ENCODE data around the gene CDH10.

CDH10 gene

GRCh38 chr5:24589566-24589965 is 55.2 kb downstream of the CDH10 start:
- no peak for DNase-seq (ENCODE audit: extremely low read depth, low read depth)
- TF ChIP-seq, protein P1, sequence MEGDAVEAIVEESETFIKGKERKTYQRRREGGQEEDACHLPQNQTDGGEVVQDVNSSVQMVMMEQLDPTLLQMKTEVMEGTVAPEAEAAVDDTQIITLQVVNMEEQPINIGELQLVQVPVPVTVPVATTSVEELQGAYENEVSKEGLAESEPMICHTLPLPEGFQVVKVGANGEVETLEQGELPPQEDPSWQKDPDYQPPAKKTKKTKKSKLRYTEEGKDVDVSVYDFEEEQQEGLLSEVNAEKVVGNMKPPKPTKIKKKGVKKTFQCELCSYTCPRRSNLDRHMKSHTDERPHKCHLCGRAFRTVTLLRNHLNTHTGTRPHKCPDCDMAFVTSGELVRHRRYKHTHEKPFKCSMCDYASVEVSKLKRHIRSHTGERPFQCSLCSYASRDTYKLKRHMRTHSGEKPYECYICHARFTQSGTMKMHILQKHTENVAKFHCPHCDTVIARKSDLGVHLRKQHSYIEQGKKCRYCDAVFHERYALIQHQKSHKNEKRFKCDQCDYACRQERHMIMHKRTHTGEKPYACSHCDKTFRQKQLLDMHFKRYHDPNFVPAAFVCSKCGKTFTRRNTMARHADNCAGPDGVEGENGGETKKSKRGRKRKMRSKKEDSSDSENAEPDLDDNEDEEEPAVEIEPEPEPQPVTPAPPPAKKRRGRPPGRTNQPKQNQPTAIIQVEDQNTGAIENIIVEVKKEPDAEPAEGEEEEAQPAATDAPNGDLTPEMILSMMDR (IDR thresholded peaks at IDR 0.05; ENCODE audit: low read depth, low read length): no peak

GRCh38 chr5:24585751-24586150 is 59.0 kb downstream of the CDH10 start:
- DNase-seq (ENCODE audit: extremely low read depth, low read depth): no peak
- TF ChIP-seq, protein P1 (IDR thresholded peaks at IDR 0.05; ENCODE audit: low read depth, low read length): no peak

DNA sequence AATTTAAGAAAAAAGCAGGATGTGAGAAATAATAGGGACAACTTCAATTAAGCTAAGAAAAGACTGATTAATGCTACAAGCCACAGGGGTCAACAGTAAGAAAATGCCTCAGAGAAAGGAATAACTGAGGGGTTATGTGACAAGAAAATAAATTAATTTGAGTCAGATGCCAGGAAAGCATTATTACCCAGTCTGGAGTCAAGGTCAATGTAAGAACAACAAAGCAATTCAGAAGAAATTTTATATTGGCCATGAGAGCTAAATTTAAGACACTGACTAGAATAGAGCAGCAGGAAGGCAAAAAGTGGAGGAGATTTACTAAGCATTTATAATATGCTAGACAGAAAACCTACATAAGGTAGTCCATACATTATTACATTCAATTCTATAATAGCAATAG is 73.5 kb downstream of the CDH10 start:
- no peak for DNase-seq (ENCODE audit: extremely low read depth, low read depth)
- TF ChIP-seq, protein P1 (IDR thresholded peaks at IDR 0.05; ENCODE audit: low read depth, low read length): no peak

DNA sequence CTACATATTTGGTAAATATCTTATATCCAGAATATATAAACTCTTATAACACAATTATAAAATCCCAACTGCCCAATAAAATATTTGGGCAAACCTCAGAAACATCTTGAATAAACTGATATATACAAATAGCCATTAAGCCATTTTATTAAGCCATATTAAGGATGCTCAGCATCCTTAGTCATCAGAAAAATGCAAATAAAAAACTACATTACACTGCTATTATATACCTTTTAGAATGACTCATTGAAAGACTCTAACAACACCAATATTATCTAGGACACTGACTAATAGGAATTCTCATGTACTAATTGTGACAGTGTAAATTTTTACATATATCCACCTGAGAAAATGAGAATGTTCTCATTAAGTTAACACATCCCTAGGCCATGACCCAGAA is 77.8 kb downstream of the CDH10 start:
- TF ChIP-seq, protein P1 (IDR thresholded peaks at IDR 0.05; ENCODE audit: low read depth, low read length): no peak
- DNase-seq (ENCODE audit: extremely low read depth, low read depth): no peak

- no peak for DNase-seq (ENCODE audit: extremely low read depth, low read depth)
Measured at GRCh38 chr5:24555229-24555628, 89.5 kb downstream of the CDH10 start.

DNA sequence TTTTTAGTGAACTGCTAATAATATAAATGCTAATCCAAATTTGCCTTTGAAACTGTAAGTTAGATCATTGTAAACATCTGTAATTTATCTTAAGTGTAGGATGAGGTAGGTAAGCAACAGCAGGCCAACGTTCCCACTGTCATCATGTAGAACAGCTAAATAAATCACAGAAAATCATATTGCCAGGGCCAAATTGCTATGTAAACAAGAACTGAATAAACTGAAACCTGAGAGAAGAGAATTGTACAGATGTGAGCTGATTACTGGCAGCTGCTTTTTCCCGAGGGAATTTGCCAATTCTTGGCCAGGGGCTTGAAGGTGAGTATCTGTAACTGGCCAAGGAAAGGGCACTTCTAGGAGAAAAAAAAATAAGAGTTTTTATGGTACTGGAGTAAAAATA is 97.6 kb downstream of the CDH10 start:
- no peak for DNase-seq (ENCODE audit: extremely low read depth, low read depth)
- TF ChIP-seq, protein P1 (IDR thresholded peaks at IDR 0.05; ENCODE audit: low read depth, low read length): no peak

More at GRCh38 chr5:24555229-24555628, 89.5 kb downstream of the CDH10 start:
- TF ChIP-seq, protein P1 (IDR thresholded peaks at IDR 0.05; ENCODE audit: low read depth, low read length): no peak

GRCh38 chr5:24539613-24540012 is 105.2 kb downstream of the CDH10 start:
- DNase-seq (ENCODE audit: extremely low read depth, low read depth): no peak
- TF ChIP-seq, protein P1 (IDR thresholded peaks at IDR 0.05; ENCODE audit: low read depth, low read length): no peak

Data from AG09319 (cell line).